ENCODE data around the gene RORB. TPM values are rescaled to one million over a fixed set of nuclear protein-coding genes. Genes with fewer than 3 reads are reported as not detected.

Gene RORB
- total RNA-seq, 2 experiments from 2014 or later, result not detected

DNA sequence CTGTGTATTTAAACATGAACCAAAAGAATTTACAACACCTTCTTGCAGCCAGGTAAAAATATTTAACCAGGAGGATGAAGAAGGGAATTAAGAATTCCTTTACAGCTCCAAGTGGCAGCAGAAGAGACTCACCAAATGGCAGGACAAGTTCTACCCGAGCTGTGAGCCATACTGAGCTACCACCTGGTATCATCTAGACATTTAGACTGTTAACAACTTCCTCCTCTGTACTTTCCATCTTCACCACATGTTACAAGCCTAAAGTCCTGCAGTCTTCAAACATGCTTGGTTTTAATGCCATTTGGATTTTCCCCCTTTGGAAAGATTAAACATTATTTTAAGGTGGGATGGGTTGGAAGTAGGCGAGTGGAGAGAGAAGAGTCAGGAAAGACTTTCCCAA is 200.4 kb downstream of the RORB start:
- no peak overlapping the region for H3K27ac ChIP-seq (ENCODE audit: low read depth in 1 of 2, low read length in 2 of 2)
- H3K27me3 Mint-ChIP-seq, result peaks cover 37% of the 10 kb centered on the region
- ChIA-PET POLR2A (no interaction called here), CTCF (no interaction called here)
- TF ChIP-seq, protein P1, sequence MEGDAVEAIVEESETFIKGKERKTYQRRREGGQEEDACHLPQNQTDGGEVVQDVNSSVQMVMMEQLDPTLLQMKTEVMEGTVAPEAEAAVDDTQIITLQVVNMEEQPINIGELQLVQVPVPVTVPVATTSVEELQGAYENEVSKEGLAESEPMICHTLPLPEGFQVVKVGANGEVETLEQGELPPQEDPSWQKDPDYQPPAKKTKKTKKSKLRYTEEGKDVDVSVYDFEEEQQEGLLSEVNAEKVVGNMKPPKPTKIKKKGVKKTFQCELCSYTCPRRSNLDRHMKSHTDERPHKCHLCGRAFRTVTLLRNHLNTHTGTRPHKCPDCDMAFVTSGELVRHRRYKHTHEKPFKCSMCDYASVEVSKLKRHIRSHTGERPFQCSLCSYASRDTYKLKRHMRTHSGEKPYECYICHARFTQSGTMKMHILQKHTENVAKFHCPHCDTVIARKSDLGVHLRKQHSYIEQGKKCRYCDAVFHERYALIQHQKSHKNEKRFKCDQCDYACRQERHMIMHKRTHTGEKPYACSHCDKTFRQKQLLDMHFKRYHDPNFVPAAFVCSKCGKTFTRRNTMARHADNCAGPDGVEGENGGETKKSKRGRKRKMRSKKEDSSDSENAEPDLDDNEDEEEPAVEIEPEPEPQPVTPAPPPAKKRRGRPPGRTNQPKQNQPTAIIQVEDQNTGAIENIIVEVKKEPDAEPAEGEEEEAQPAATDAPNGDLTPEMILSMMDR (IDR thresholded peaks at IDR 0.05), result no peak
- H3K4me1 ChIP-seq (ENCODE audit: insufficient read depth, low read length), result no peaks in the 10 kb centered on the region
- no peak overlapping the region for H3K27ac Mint-ChIP-seq
- H3K36me3 ChIP-seq (ENCODE audit: insufficient read depth, low read length), result no peaks in the 10 kb centered on the region
- H3K4me1 Mint-ChIP-seq (ENCODE audit: low read depth), result no peaks in the 10 kb centered on the region
- intact Hi-C loops (cut with DNase I, micrococcal nuclease), result no loop called here
- peaks cover 0 to 10% of the 10 kb centered on the region in 2 experiments for H3K27me3 ChIP-seq (ENCODE audit: control insufficient read depth in 1 of 2, insufficient read depth in 2 of 2, low read length in 2 of 2)
- H3K9me3 ChIP-seq (ENCODE audit: control insufficient read depth in 1 of 2, insufficient read depth in 1 of 2, low read length in 2 of 2), result no peaks in the 10 kb centered on the region
- H3K4me3 ChIP-seq (ENCODE audit: low read length), result no peak overlapping the region
- no peak for DNase-seq
- H3K9me3 Mint-ChIP-seq, result no peaks in the 10 kb centered on the region
- H3K4me3 Mint-ChIP-seq, result no peak overlapping the region
- H3K36me3 Mint-ChIP-seq (ENCODE audit: low read depth), result no peaks in the 10 kb centered on the region
- no peak for ATAC-seq (ENCODE audit: poor library complexity)

DNA sequence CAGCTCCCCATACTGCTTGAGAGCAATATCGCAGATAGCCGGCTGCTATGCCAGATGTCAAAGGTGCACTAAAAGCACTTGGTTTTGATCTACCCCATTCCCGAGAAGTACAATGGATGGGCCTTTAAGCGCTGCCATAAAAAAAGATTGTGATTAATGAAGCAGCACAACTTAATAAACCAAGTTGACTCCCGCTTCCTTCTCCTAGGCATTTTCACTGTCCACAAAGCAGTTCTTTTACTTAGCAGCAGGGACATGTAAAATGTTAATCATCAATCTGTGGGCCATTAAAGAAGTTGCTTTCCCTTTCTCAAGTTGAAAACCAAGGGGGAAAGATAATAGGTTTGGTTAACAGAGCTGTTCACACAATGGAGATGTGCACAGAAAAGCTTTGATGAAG is 214.2 kb downstream of the RORB start:
- H3K36me3 ChIP-seq (ENCODE audit: insufficient read depth, low read length), result no peaks in the 10 kb centered on the region
- DNase-seq, result no peak
- ATAC-seq (ENCODE audit: poor library complexity), result no peak
- peaks cover 0 to 1% of the 10 kb centered on the region in 2 experiments for H3K9me3 ChIP-seq (ENCODE audit: control insufficient read depth in 1 of 2, insufficient read depth in 1 of 2, low read length in 2 of 2)
- Mint-ChIP-seq H3K27me3 (peaks cover 5% of the 10 kb centered on the region), H3K4me1 (ENCODE audit: low read depth) (no peaks in the 10 kb centered on the region), H3K9me3 (no peaks in the 10 kb centered on the region), H3K27ac (no peak overlapping the region), H3K4me3 (no peak overlapping the region), H3K36me3 (ENCODE audit: low read depth) (no peaks in the 10 kb centered on the region)
- ChIA-PET POLR2A (no interaction called here), CTCF (no interaction called here)
- TF ChIP-seq, protein P1 (IDR thresholded peaks at IDR 0.05), result no peak
- no peak overlapping the region for H3K27ac ChIP-seq (ENCODE audit: low read depth in 1 of 2, low read length in 2 of 2)
- H3K4me3 ChIP-seq (ENCODE audit: low read length), result no peak overlapping the region
- no peaks in the 10 kb centered on the region for H3K4me1 ChIP-seq (ENCODE audit: insufficient read depth, low read length)
- H3K27me3 ChIP-seq (ENCODE audit: control insufficient read depth in 1 of 2, insufficient read depth in 2 of 2, low read length in 2 of 2), result peaks cover 0 to 2% of the 10 kb centered on the region in 2 experiments
- intact Hi-C loops (cut with DNase I, micrococcal nuclease), result no loop called here

DNA sequence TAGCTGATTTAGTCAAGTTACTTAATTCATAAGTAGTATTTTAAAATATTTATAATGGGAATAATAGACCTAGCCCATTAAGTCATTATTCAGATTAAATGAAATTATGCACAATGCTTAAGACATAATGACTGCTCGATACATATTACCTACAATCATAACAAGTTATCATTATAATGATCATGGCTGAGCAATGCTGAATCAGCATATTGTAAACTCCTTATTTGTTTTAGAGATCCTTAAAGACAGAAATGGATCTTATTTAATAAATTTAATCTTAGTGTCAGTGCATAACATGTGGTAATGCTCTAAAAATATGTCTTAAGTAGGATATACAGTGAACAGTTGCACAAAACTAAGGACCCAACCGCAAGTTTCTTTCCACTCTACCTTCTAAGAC is 221.6 kb downstream of the RORB start:
- POLR2A ChIA-PET, result no interaction called here
- no peaks in the 10 kb centered on the region for H3K36me3 ChIP-seq (ENCODE audit: insufficient read depth, low read length)
- no peaks in the 10 kb centered on the region for H3K36me3 Mint-ChIP-seq (ENCODE audit: low read depth)
- CTCF ChIA-PET, result no interaction called here
- no peak overlapping the region for H3K4me3 Mint-ChIP-seq
- ATAC-seq (ENCODE audit: poor library complexity) (no peak), DNase-seq (no peak)
- H3K27me3 ChIP-seq (ENCODE audit: control insufficient read depth in 1 of 2, insufficient read depth in 2 of 2, low read length in 2 of 2), result no peaks in the 10 kb centered on the region
- no peaks in the 10 kb centered on the region for H3K9me3 Mint-ChIP-seq
- intact Hi-C loops (cut with DNase I, micrococcal nuclease), result no loop called here
- no peaks in the 10 kb centered on the region for H3K4me1 ChIP-seq (ENCODE audit: insufficient read depth, low read length)
- H3K4me3 ChIP-seq (ENCODE audit: low read length), result no peak overlapping the region
- no peak overlapping the region for H3K27ac Mint-ChIP-seq
- TF ChIP-seq, protein P1 (IDR thresholded peaks at IDR 0.05), result no peak
- no peaks in the 10 kb centered on the region for H3K9me3 ChIP-seq (ENCODE audit: control insufficient read depth in 1 of 2, insufficient read depth in 1 of 2, low read length in 2 of 2)
- H3K27ac ChIP-seq (ENCODE audit: low read depth in 1 of 2, low read length in 2 of 2), result no peak overlapping the region
- no peaks in the 10 kb centered on the region for H3K4me1 Mint-ChIP-seq (ENCODE audit: low read depth)
- H3K27me3 Mint-ChIP-seq, result peaks cover 20% of the 10 kb centered on the region

Data from CD4-positive, alpha-beta T cell (primary cell).